Activated CD4-positive, alpha-beta T cell treated with anti-CD3 and anti-CD28 coated beads, Interleukin-2, amount 10 ng/mL, durations not matched to agents 7 days and 5 days (primary cell): ENCODE measurements around the gene NUDT6. TPM values are rescaled to one million over a fixed set of nuclear protein-coding genes. Genes with fewer than 3 reads are reported as not detected.
"Not testable (repeated sequence)": the region's sequence is repeated elsewhere in the genome, so short reads cannot be mapped to it uniquely, and the experiment has no call there.

Experiments
- CTCF ChIA-PET: fragments of 350-600 bp; sonication (Branson Sonifier 250); formaldehyde crosslinking; loops from one replicate; lab custom pipeline; 2021; ENCODE audit warnings: antibody characterized with exemption; lab: Charles Lee
- POLR2A ChIA-PET: fragments of 350-600 bp; sonication (Branson Sonifier 250); formaldehyde crosslinking; loops from one replicate; lab custom pipeline; 2021; ENCODE audit warnings: antibody characterized with exemption; lab: Charles Lee
- DNase-seq: peaks from one replicate; pipeline ENCODE4 v3.0.0-alpha.2; 2020
- H3K27ac Mint-ChIP-seq: one replicate; pipeline ENCODE4 v1.8.0; 2021; ENCODE audit warnings: mild to moderate bottlenecking, moderate library complexity, mixed read lengths
- H3K27me3 Mint-ChIP-seq: one replicate; pipeline ENCODE4 v1.8.0; 2021; ENCODE audit warnings: mixed read lengths
- H3K36me3 Mint-ChIP-seq: one replicate; pipeline ENCODE4 v1.8.0; 2021; ENCODE audit warnings: low read depth, mixed read lengths
- H3K4me1 Mint-ChIP-seq: one replicate; pipeline ENCODE4 v1.8.0; 2021; ENCODE audit warnings: mixed read lengths
- H3K4me3 Mint-ChIP-seq: one replicate; pipeline ENCODE4 v1.8.0; 2021; ENCODE audit warnings: mild to moderate bottlenecking, moderate library complexity, mixed read lengths
- H3K9me3 Mint-ChIP-seq: one replicate; pipeline ENCODE4 v1.8.0; 2021; ENCODE audit warnings: mixed read lengths
- total RNA-seq, 2 experiments: library from RNA; stranded (reverse); gene quantifications; one replicate each; pipeline ENCODE4 v1.2.3, GENCODE V29; 2021

Gene NUDT6
- total RNA-seq, 2 experiments from 2014 or later: 10.4 to 11.8 TPM

DNA sequence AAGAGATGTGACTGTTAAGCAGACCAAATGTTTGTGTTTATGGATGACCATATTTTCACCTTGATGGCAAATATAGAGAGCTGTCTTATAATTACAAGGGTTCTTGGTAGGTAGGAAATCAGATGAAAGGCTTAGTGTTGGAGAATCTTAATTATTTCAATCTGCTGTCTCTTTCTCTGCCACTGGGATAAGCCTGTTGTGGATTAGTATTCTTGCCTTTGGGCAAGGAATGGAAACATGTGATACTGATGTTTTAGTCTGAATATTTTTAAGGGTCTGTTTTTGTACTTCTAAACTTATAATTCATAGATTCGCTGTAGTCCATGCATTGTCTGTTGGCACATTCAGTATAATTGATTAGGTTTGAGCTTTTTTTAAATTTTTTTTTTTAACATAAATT, 23.7 kb upstream of the NUDT6 start:
- ChIA-PET POLR2A (no interaction called here), CTCF (no interaction called here)
- DNase-seq: no peak
- Mint-ChIP-seq H3K27ac (no peak overlapping the region), H3K9me3 (no peaks in the 10 kb centered on the region), H3K4me3 (no peak overlapping the region), H3K4me1 (peaks cover 1% of the 10 kb centered on the region), H3K36me3 (peaks cover 56% of the 10 kb centered on the region), H3K27me3 (no peaks in the 10 kb centered on the region)

DNA sequence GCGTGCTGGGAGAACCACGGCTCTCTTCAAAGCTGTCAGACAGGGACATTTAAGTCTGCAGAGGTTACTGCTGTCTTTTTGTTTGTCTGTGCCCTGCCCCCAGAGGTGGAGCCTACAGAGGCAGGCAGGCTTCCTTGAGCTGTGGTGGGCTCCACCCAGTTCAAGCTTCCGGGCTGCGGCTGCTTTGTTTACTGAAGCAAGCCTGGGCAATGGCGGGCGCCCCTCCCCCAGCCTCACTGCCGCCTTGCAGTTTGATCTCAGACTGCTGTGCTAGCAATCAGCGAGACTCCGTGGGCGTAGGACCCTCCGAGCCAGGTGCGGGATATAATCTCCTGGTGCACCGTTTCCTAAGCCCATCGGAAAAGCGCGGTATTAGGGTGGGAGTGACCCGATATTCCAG, 22.7 kb upstream of the NUDT6 start:
- H3K9me3 Mint-ChIP-seq, H3K27ac Mint-ChIP-seq, POLR2A ChIA-PET, H3K4me3 Mint-ChIP-seq, H3K4me1 Mint-ChIP-seq, H3K27me3 Mint-ChIP-seq, CTCF ChIA-PET: not testable (repeated sequence)
- DNase-seq: peak; percentile 19
- peaks cover 53% of the 10 kb centered on the region for H3K36me3 Mint-ChIP-seq

DNA sequence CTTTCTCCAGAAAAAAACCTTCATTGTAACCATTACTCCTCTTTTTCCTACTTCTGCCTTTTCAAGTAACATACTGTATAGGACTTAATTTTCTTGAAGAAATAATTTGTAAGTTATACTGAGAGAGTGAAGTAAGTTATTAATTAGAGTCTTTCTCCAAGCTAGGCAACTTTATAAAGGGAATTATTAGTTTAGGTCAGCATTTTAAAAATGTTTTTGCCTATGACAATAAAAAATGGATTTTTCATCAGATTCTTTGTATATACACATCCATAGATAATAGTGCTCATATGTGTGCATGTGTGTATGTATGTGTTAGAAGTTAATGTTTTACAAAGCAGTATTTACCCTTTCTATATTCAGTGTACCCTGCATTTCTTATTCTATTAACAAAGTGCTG, 10.4 kb upstream of the NUDT6 start:
- no peak for DNase-seq
- peaks cover 24% of the 10 kb centered on the region for H3K4me1 Mint-ChIP-seq
- CTCF ChIA-PET: interaction anchor here (0.7 kb wide), 1 partner anchor 60 kb away, joined by 5 read pairs; no protein-coding TSS in a partner anchor
- POLR2A ChIA-PET: no interaction called here
- H3K27me3 Mint-ChIP-seq: no peaks in the 10 kb centered on the region
- H3K9me3 Mint-ChIP-seq: no peaks in the 10 kb centered on the region
- no peak overlapping the region for H3K4me3 Mint-ChIP-seq
- peaks cover 33% of the 10 kb centered on the region for H3K36me3 Mint-ChIP-seq
- no peak overlapping the region for H3K27ac Mint-ChIP-seq

DNA sequence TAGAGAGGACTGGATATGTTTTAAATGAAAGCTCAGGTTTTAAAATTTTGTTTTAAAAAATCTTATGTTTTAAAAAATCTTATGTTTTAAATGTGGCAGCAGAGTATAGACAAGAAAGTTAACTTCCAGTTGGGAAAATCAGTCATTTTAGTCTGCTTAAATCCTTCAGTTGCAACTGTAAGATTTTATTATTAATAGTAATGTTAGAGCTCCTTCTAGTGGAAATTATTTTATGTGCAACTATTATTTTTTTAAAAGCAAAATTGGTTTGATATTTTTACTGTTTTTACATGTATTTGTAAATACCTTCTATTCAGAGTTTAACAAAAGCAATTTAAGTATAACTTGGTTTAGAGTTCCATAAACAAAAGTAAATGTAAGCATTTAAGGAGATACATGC, 8.5 kb upstream of the NUDT6 start:
- Mint-ChIP-seq H3K27ac (no peak overlapping the region), H3K4me1 (peaks cover 31% of the 10 kb centered on the region), H3K4me3 (no peak overlapping the region), H3K9me3 (no peaks in the 10 kb centered on the region), H3K27me3 (no peaks in the 10 kb centered on the region), H3K36me3 (peaks cover 24% of the 10 kb centered on the region)
- ChIA-PET CTCF (interaction anchor here (0.9 to 1.4 kb wide), 2 partner anchors 10 to 352 kb away, joined by 3 read pairs; no protein-coding TSS in a partner anchor), POLR2A (no interaction called here)
- DNase-seq: no peak

DNA sequence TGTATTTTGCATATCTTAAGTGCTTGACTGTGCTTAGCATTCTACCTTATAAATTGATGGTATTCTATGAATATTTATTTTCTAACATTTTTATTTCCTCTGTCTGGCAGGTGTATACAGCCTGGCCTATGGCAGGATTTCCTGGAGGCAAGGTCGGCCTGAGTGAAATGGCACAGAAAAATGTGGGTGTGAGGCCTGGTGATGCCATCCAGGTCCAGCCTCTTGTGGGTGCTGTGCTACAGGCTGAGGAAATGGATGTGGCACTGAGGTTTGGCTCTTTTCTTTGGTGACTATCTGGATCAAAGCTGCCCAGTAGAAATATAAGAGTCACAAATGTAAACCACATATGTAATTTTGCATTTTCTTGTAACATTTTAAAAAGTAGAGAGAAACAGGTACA, 6.5 kb upstream of the NUDT6 start:
- Mint-ChIP-seq H3K4me1 (peaks cover 19% of the 10 kb centered on the region), H3K4me3 (no peak overlapping the region), H3K36me3 (peaks cover 10% of the 10 kb centered on the region), H3K27ac (no peak overlapping the region), H3K27me3 (no peaks in the 10 kb centered on the region), H3K9me3 (no peaks in the 10 kb centered on the region)
- no peak for DNase-seq
- CTCF ChIA-PET: no interaction called here
- POLR2A ChIA-PET: no interaction called here

DNA sequence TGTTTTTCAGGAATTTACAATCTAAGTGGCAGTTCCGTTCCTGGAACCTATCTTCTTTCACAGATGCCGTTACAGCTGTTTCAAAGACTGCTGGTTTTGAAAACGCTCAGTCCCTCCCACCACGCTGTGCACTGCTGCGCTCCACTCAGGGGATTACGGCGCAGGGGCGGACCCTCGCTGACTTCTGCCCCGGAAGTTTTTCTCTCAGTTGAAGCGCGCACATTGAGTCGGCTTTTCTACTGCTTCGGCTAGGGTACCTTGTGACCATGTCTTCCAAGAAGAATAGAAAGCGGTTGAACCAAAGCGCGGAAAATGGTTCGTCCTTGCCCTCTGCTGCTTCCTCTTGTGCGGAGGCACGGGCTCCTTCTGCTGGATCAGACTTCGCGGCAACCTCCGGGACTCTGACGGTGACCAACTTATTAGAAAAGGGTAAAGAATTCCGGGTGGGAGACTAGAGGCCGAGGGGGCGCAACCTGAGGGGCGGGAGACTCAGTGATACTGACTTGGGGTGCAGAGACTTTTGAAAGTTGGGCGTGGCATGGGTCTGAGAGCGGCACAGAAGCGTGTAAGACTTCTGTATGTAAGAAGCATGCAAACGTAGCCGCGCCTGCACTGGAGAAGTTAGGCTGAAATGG, 597 bp upstream of the NUDT6 start:
- Mint-ChIP-seq H3K36me3 (no peaks in the 10 kb centered on the region), H3K4me1 (peaks cover 19% of the 10 kb centered on the region), H3K27me3 (no peaks in the 10 kb centered on the region), H3K4me3 (no peak overlapping the region), H3K27ac (peak overlapping the region; percentile 99), H3K9me3 (no peaks in the 10 kb centered on the region)
- POLR2A ChIA-PET: interaction anchor here (1.5 kb wide), 1 partner anchor 191 kb away, joined by 5 read pairs; the partner anchor contains the start of gene BBS12
- DNase-seq: peak; percentile 93
- CTCF ChIA-PET: interaction anchor here (0.7 to 2.2 kb wide), 3 partner anchors 9 to 1134 kb away, joined by 3 to 11 read pairs (median 4); partner anchors contain the start of gene BBS12

DNA sequence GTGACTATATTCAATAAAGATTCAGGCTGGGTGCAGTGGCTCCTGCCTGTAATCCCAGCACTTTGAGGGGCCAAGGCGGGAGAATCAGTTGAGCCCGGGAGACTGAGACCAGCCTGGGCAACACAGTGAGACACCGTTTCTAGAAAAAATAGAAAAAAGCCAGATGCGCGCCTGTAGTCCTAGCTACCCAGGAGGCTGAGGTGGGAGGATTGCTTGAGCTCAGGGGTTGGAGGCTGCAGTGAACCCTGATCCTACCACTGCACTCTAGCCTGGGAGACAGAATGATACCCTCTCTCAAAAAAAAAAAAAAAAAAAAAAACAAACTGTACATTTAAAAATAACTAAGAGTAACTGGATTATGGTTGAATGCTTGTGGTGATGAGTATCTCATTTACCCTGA, 1.1 kb downstream of the NUDT6 start:
- H3K36me3 Mint-ChIP-seq: no peaks in the 10 kb centered on the region
- no peak overlapping the region for H3K27ac Mint-ChIP-seq
- no peaks in the 10 kb centered on the region for H3K9me3 Mint-ChIP-seq
- CTCF ChIA-PET: interaction anchor here (0.6 to 1.4 kb wide), 7 partner anchors 9 to 970 kb away, joined by 3 to 4 read pairs (median 3); no protein-coding TSS in a partner anchor
- POLR2A ChIA-PET: interaction anchor here (1.5 kb wide), 1 partner anchor 189 kb away, joined by 5 read pairs; the partner anchor contains the start of gene BBS12
- peaks cover 12% of the 10 kb centered on the region for H3K4me1 Mint-ChIP-seq
- peak overlapping the region; percentile 46 for H3K4me3 Mint-ChIP-seq
- DNase-seq: no peak
- no peaks in the 10 kb centered on the region for H3K27me3 Mint-ChIP-seq

DNA sequence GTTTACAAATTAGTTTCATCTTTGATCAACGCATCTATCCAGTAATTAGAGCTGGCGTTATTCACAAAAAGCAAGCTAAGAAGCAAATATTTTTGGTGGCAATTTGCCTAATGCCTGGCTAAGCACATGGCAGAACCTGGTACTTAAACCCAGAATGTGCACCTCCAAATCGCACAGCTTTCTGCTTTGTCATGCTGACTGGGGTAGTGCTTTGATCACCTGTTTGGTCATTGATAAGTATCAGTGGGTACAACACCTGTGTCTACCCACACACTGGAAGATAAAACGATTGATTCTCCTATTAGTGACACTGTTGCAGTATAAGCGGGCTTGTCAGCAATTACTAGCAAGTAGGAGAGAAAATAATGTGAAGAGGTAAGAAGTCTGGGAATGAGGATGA, 1.9 kb downstream of the NUDT6 start:
- no peaks in the 10 kb centered on the region for H3K27me3 Mint-ChIP-seq
- H3K4me3 Mint-ChIP-seq: peak overlapping the region; percentile 46
- POLR2A ChIA-PET: no interaction called here
- no peaks in the 10 kb centered on the region for H3K9me3 Mint-ChIP-seq
- H3K27ac Mint-ChIP-seq: no peak overlapping the region
- no peak for DNase-seq
- H3K36me3 Mint-ChIP-seq: no peaks in the 10 kb centered on the region
- CTCF ChIA-PET: interaction anchor here (1.0 to 1.4 kb wide), 6 partner anchors 9 to 318 kb away, joined by 3 to 4 read pairs (median 3); no protein-coding TSS in a partner anchor
- H3K4me1 Mint-ChIP-seq: peaks cover 12% of the 10 kb centered on the region

DNA sequence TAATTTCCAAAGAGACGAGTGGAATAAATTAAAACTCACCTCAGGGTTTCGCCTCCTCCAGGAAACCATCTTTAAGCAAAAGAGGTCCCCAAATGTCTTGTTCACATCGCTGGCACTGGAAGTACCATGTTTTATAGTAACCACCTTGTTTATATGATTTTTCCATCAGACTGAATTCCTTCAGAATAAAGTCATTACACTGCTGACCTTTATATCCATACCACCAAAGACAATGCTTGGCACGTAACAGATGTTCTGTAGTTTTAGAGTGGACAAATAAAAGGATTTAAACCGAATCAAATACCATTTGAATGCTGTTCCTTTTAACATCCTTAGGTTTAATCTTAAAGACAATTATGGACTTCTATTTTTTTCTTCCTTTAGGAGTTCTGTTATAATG, 4.7 kb downstream of the NUDT6 start:
- Mint-ChIP-seq H3K36me3 (peaks cover 2% of the 10 kb centered on the region), H3K27me3 (no peaks in the 10 kb centered on the region), H3K4me1 (peaks cover 16% of the 10 kb centered on the region), H3K9me3 (no peaks in the 10 kb centered on the region), H3K27ac (no peak overlapping the region), H3K4me3 (no peak overlapping the region)
- ChIA-PET CTCF (no interaction called here), POLR2A (no interaction called here)
- DNase-seq: no peak

DNA sequence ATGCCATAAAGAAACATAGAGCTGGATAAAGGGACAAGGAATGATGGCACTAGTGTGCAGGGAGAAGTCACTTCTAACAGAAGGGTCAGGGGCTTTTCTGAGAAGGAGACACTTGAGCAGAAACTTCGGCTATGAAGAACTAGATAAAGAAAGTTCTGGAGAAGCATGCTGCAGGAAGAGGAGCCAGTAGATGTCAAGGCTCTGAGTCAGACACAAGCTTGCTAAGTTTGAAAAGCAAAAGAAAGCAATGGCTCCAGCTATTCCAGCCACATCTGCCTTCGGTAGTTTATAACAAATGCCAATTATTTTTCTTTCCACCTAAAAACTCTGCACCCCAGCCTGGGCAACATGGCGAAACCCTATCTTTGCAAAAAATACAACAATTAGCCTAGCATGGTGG, 7.5 kb downstream of the NUDT6 start:
- H3K4me3 Mint-ChIP-seq: no peak overlapping the region
- peaks cover 11% of the 10 kb centered on the region for H3K4me1 Mint-ChIP-seq
- no peaks in the 10 kb centered on the region for H3K27me3 Mint-ChIP-seq
- H3K9me3 Mint-ChIP-seq: no peaks in the 10 kb centered on the region
- no peak for DNase-seq
- H3K27ac Mint-ChIP-seq: no peak overlapping the region
- peaks cover 13% of the 10 kb centered on the region for H3K36me3 Mint-ChIP-seq
- ChIA-PET POLR2A (interaction anchor here (0.6 kb wide), 2 partner anchors 183 to 297 kb away, joined by 3 to 4 read pairs; no protein-coding TSS in a partner anchor), CTCF (interaction anchor here (0.6 to 1.9 kb wide), 12 partner anchors 8 to 343 kb away, joined by 3 to 11 read pairs (median 4); partner anchors contain the start of gene NUDT6)

DNA sequence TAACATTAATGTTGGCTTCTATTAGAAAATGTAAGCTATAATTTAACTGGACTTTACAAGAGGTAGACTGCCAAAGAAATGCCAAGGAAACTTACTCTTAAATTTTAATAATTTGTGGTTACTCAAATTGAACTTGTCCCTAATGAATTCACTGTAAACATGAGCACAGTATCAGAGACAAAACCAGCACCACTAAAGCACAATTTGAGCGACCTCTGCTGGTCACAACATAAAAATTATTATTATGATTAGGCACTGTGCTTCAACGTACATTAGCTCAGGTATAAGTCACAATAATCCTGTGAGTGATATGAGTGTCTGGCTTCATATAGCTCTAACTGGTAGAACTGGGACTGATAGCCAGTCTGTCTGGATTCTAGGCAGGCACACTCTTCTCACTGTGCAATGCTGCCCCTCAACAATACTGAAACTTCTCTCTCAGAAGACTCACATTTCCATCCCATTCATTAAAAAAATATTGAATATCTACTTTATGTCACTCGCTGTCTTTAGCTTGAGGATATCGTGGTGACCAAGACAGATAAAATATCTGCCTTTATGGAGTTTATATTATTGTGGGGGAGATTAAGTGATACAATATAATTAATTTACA, 8.0 kb downstream of the NUDT6 start:
- no peak overlapping the region for H3K4me3 Mint-ChIP-seq
- ChIA-PET CTCF (interaction anchor here (0.6 to 1.9 kb wide), 13 partner anchors 8 to 344 kb away, joined by 3 to 11 read pairs (median 4); partner anchors contain the start of gene NUDT6), POLR2A (interaction anchor here (0.5 to 0.6 kb wide), 3 partner anchors 182 to 298 kb away, joined by 3 to 4 read pairs (median 3); no protein-coding TSS in a partner anchor)
- peak; percentile 53 for DNase-seq
- H3K36me3 Mint-ChIP-seq: peaks cover 13% of the 10 kb centered on the region
- H3K27me3 Mint-ChIP-seq: no peaks in the 10 kb centered on the region
- peaks cover 10% of the 10 kb centered on the region for H3K4me1 Mint-ChIP-seq
- no peaks in the 10 kb centered on the region for H3K9me3 Mint-ChIP-seq
- H3K27ac Mint-ChIP-seq: no peak overlapping the region

DNA sequence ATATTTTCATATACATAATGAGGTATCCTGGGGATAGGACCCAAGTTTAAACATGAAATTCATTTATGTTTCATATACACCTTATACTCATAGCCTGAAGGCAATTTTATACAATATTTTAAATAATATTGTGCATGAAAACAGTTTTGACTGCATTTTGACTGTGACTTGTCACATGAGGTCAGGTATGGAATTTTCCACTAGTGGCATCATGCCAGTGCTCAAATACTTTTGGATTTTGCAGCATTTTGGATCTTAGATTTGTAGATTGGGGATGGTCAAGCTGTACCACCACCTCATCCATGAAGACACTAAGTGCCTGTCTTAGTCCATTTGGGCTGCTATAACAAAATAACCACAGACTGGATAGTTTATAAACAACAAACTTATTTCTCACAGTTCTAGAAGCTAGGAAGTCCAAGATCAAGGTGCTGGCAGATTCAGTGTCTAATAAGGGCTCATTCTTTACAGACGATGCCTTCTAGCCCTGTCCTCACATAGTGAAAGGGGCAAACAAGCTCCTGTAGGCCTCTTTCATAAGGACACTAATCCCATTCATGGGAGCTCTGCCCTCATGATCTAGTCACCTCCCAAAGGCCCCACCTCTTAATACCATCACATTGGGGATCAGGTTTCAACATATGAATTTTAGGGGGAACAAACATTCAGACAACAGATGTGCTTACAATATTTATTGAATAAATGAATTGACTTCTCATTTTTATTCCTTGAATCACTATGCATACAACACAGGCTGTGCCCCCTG, 9.4 kb downstream of the NUDT6 start:
- H3K27ac Mint-ChIP-seq: no peak overlapping the region
- POLR2A ChIA-PET: no interaction called here

More for the DNA sequence above, 9.4 kb downstream of the NUDT6 start:
- Mint-ChIP-seq H3K9me3 (no peaks in the 10 kb centered on the region), H3K36me3 (peaks cover 16% of the 10 kb centered on the region), H3K4me1 (peaks cover 11% of the 10 kb centered on the region), H3K27me3 (no peaks in the 10 kb centered on the region), H3K4me3 (no peak overlapping the region)
- CTCF ChIA-PET: interaction anchor here (0.9 to 1.9 kb wide), 2 partner anchors 155 to 310 kb away, joined by 4 to 8 read pairs; no protein-coding TSS in a partner anchor
- DNase-seq: no peak
